Hypothalamus (tissue), 51 donors: Measurements from ENCODE around the gene LSP1.
"Not testable (repeated sequence)": the region's sequence is repeated elsewhere in the genome, so short reads cannot be mapped to it uniquely, and the experiment has no call there.

ENCODE experiments used
- DNase-seq, 51 donors: peaks; one replicate each; lab custom pipeline; 2025; lab: John Stamatoyannopoulos, UW

The LSP1 gene

GRCh38 chr11:1874441-1875092, 21.7 kb downstream of the LSP1 start:
- not testable (repeated sequence) for DNase-seq

GRCh38 chr11:1875093-1875850, 22.4 kb downstream of the LSP1 start:
- no peak for DNase-seq

GRCh38 chr11:1875851-1876301, 23.0 kb downstream of the LSP1 start:
- not testable (repeated sequence) for DNase-seq

- peak in 1 of 51 donors; percentile 17 for DNase-seq
These were observed 23.6 kb downstream of the LSP1 start for GRCh38 chr11:1876361-1877063.

GRCh38 chr11:1877211-1878136, 24.6 kb downstream of the LSP1 start:
- DNase-seq: peak in 4 of 51 donors; percentile 19 to 28 (median 24)

- DNase-seq: no peak
These were observed 25.5 kb downstream of the LSP1 start for GRCh38 chr11:1878137-1879031.

- DNase-seq: no peak
These were observed 26.6 kb downstream of the LSP1 start for GRCh38 chr11:1879342-1879940.

- DNase-seq: no peak
These were observed 27.2 kb downstream of the LSP1 start for GRCh38 chr11:1879941-1880720.

GRCh38 chr11:1880746-1881441, 28.0 kb downstream of the LSP1 start:
- no peak for DNase-seq

- DNase-seq: no peak
These were observed 28.8 kb downstream of the LSP1 start for GRCh38 chr11:1881442-1882264.

GRCh38 chr11:1882265-1883238, 29.7 kb downstream of the LSP1 start:
- DNase-seq: peak in 39 of 51 donors; percentile 6 to 76 (median 45)

- DNase-seq: no peak
These were observed 30.7 kb downstream of the LSP1 start for GRCh38 chr11:1883346-1884302.

GRCh38 chr11:1884303-1884700, 31.4 kb downstream of the LSP1 start:
- no peak for DNase-seq

- not testable (repeated sequence) for DNase-seq
These were observed 33.7 kb downstream of the LSP1 start for GRCh38 chr11:1886551-1886950.
